Measurements from ENCODE around the gene BTG4.

The BTG4 gene

GRCh38 chr11:111535281-111535680 lies 23.1 kb upstream of the BTG4 start:
- no peak for DNase-seq

GRCh38 chr11:111532365-111532709 lies 20.2 kb upstream of the BTG4 start:
- no peak for DNase-seq

GRCh38 chr11:111531687-111532364 lies 19.6 kb upstream of the BTG4 start:
- DNase-seq, result no peak

- DNase-seq, result peak in 1 of 2 donors; percentile 58
Measured at GRCh38 chr11:111531136-111531535, 18.9 kb upstream of the BTG4 start.

- no peak for DNase-seq
Measured at GRCh38 chr11:111530091-111530490, 17.9 kb upstream of the BTG4 start.

GRCh38 chr11:111528557-111528956 lies 16.4 kb upstream of the BTG4 start:
- DNase-seq, result no peak

GRCh38 chr11:111527279-111527678 lies 15.1 kb upstream of the BTG4 start:
- DNase-seq, result no peak

- DNase-seq, result no peak
Measured at GRCh38 chr11:111526501-111526900, 14.3 kb upstream of the BTG4 start.

GRCh38 chr11:111525456-111525855 lies 13.3 kb upstream of the BTG4 start:
- DNase-seq, result no peak

GRCh38 chr11:111524056-111524455 lies 11.9 kb upstream of the BTG4 start:
- no peak for DNase-seq

- DNase-seq, result no peak
Measured at GRCh38 chr11:111523343-111523742, 11.2 kb upstream of the BTG4 start.

GRCh38 chr11:111522426-111522825 lies 10.2 kb upstream of the BTG4 start:
- DNase-seq, result no peak

- no peak for DNase-seq
Measured at GRCh38 chr11:111521135-111521534, 8.9 kb upstream of the BTG4 start.

- no peak for DNase-seq
Measured at GRCh38 chr11:111520560-111520959, 8.4 kb upstream of the BTG4 start.

GRCh38 chr11:111518668-111519067 lies 6.5 kb upstream of the BTG4 start:
- no peak for DNase-seq

- DNase-seq, result no peak
Measured at GRCh38 chr11:111515591-111515990, 3.4 kb upstream of the BTG4 start.

- no peak for DNase-seq
Measured at GRCh38 chr11:111514216-111515031, 2.2 kb upstream of the BTG4 start, which contains the start of gene HOATZ. HOATZ (plus strand) TSS chr11:111514778; CDS start chr11:111514785, 7 bp downstream.

GRCh38 chr11:111513240-111513605 lies 1.0 kb upstream of the BTG4 start:
- no peak for DNase-seq

- no peak for DNase-seq
Measured at GRCh38 chr11:111510311-111510710, 1.9 kb downstream of the BTG4 start.

GRCh38 chr11:111502611-111503010 lies 9.6 kb downstream of the BTG4 start:
- DNase-seq, result no peak

GRCh38 chr11:111500481-111500880 lies 11.7 kb downstream of the BTG4 start:
- DNase-seq, result no peak

- no peak for DNase-seq
Measured at GRCh38 chr11:111499483-111499882, 12.7 kb downstream of the BTG4 start.

- no peak for DNase-seq
Measured at GRCh38 chr11:111494040-111494439, 18.1 kb downstream of the BTG4 start.

GRCh38 chr11:111490496-111490895 lies 21.7 kb downstream of the BTG4 start:
- no peak for DNase-seq

- DNase-seq, result no peak
Measured at GRCh38 chr11:111483431-111483830, 28.8 kb downstream of the BTG4 start.
